ENCODE data around the gene FAM72B. TPM values are rescaled to one million over a fixed set of nuclear protein-coding genes. Genes with fewer than 3 reads are reported as not detected.
A peak's percentile ranks its signal among the peaks of the same experiment; 100 is the strongest.
"Not testable (repeated sequence)": the region's sequence is repeated elsewhere in the genome, so short reads cannot be mapped to it uniquely, and the experiment has no call there.

Gene FAM72B
- total RNA-seq, 1 donor: 1.4 TPM

GRCh38 chr1:121148489-121149190 lies 35.5 kb downstream of the FAM72B start:
- not testable (repeated sequence) for H3K79me2 ChIP-seq (ENCODE audit: insufficient read depth, low read length); H3K9me3 ChIP-seq (ENCODE audit: low read depth, low read length); DNase-seq (ENCODE audit: insufficient read length, low spot score, missing footprints); H3K27ac ChIP-seq (ENCODE audit: low read depth, low read length); H3K4me3 ChIP-seq (ENCODE audit: insufficient read depth, low read length); H3K36me3 ChIP-seq (ENCODE audit: insufficient read depth, low read length); H3K4me2 ChIP-seq (ENCODE audit: insufficient read depth, low read length); H3K4me1 ChIP-seq (ENCODE audit: insufficient read depth, low read length); H3K27me3 ChIP-seq (ENCODE audit: insufficient read depth, low read length); H2AFZ ChIP-seq (ENCODE audit: low read length); H4K20me1 ChIP-seq (ENCODE audit: insufficient read depth, low read length)

GRCh38 chr1:121140393-121140792 lies 43.7 kb downstream of the FAM72B start:
- not testable (repeated sequence) for H3K36me3 ChIP-seq (ENCODE audit: insufficient read depth, low read length); H2AFZ ChIP-seq (ENCODE audit: low read length)

GRCh38 chr1:121131494-121131893 lies 52.6 kb downstream of the FAM72B start:
- H3K4me1 ChIP-seq (ENCODE audit: insufficient read depth, low read length); H4K20me1 ChIP-seq (ENCODE audit: insufficient read depth, low read length); H2AFZ ChIP-seq (ENCODE audit: low read length); H3K27me3 ChIP-seq (ENCODE audit: insufficient read depth, low read length); H3K79me2 ChIP-seq (ENCODE audit: insufficient read depth, low read length); H3K36me3 ChIP-seq (ENCODE audit: insufficient read depth, low read length); H3K27ac ChIP-seq (ENCODE audit: low read depth, low read length); H3K4me2 ChIP-seq (ENCODE audit: insufficient read depth, low read length); H3K9me3 ChIP-seq (ENCODE audit: low read depth, low read length); H3K4me3 ChIP-seq (ENCODE audit: insufficient read depth, low read length); DNase-seq (ENCODE audit: insufficient read length, low spot score, missing footprints): not testable (repeated sequence)

More at GRCh38 chr1:121140393-121140792, 43.7 kb downstream of the FAM72B start:
- H3K4me2 ChIP-seq (ENCODE audit: insufficient read depth, low read length); H3K79me2 ChIP-seq (ENCODE audit: insufficient read depth, low read length); DNase-seq (ENCODE audit: insufficient read length, low spot score, missing footprints); H3K27me3 ChIP-seq (ENCODE audit: insufficient read depth, low read length); H3K4me3 ChIP-seq (ENCODE audit: insufficient read depth, low read length); H4K20me1 ChIP-seq (ENCODE audit: insufficient read depth, low read length); H3K9me3 ChIP-seq (ENCODE audit: low read depth, low read length); H3K4me1 ChIP-seq (ENCODE audit: insufficient read depth, low read length); H3K27ac ChIP-seq (ENCODE audit: low read depth, low read length): not testable (repeated sequence)

GRCh38 chr1:121118480-121118824 lies 65.7 kb downstream of the FAM72B start:
- H3K4me3 ChIP-seq (ENCODE audit: insufficient read depth, low read length): peak overlapping the region; percentile 70
- H2AFZ ChIP-seq (ENCODE audit: low read length); H3K9me3 ChIP-seq (ENCODE audit: low read depth, low read length); DNase-seq (ENCODE audit: insufficient read length, low spot score, missing footprints); H3K4me1 ChIP-seq (ENCODE audit: insufficient read depth, low read length); H3K27ac ChIP-seq (ENCODE audit: low read depth, low read length); H3K79me2 ChIP-seq (ENCODE audit: insufficient read depth, low read length); H4K20me1 ChIP-seq (ENCODE audit: insufficient read depth, low read length); H3K27me3 ChIP-seq (ENCODE audit: insufficient read depth, low read length); H3K36me3 ChIP-seq (ENCODE audit: insufficient read depth, low read length): not testable (repeated sequence)
- peak overlapping the region; percentile 66 for H3K4me2 ChIP-seq (ENCODE audit: insufficient read depth, low read length)

Other genes starting within 250 kb of the FAM72B start
- 18.6 and 36.9 TPM in 2 replicates for gene SRGAP2C, start 635 bp upstream of the FAM72B start, total RNA-seq

All from osteoblast (primary cell).